H1 (cell line): ENCODE measurements around the gene L3MBTL4. TPM values are rescaled to one million over a fixed set of nuclear protein-coding genes. Genes with fewer than 3 reads are reported as not detected.

Experiments used
- CTCF ChIA-PET: fragments of 300-600 bp; sonication (Branson Sonifier 250); formaldehyde crosslinking; loops from one replicate; lab custom pipeline; 2021; ENCODE audit not compliant: partially characterized antibody; lab: Charles Lee
- POLR2A ChIA-PET: fragments of 300-600 bp; sonication (Branson Sonifier 250); formaldehyde crosslinking; loops from one replicate; lab custom pipeline; 2021; ENCODE audit warnings: inconsistent platforms; ENCODE audit not compliant: partially characterized antibody; lab: Charles Lee
- DNase-seq, 2 experiments: peaks; one replicate each; pipeline versions ENCODE4 v3.0.0 to v3.0.0-alpha.2; 2010 to 2022; ENCODE audit warnings: low spot score in 2 of 2, low read depth in 1 of 2, mixed read lengths in 1 of 2
- FAIRE-seq: peaks from 2 replicates; lab custom pipeline; 2011; peaks lifted over from hg19 to GRCh38; lab: Jason Lieb, UNC
- H2AFZ ChIP-seq: 2 replicates; pipeline ENCODE4 v1.8.1; 2012; ENCODE audit warnings: low read length, inconsistent platforms
- H2AK5ac ChIP-seq: 2 replicates; pipeline ENCODE4 v1.6.1; 2013; ENCODE audit warnings: low read depth, low read length
- H2BK120ac ChIP-seq: replicated peaks from 2 replicates; pipeline ENCODE3; 2013; ENCODE audit warnings: low read depth, low read length, inconsistent platforms
- H2BK12ac ChIP-seq: 2 replicates; pipeline ENCODE4 v1.6.1; 2013; ENCODE audit warnings: low read depth, low read length
- H2BK15ac ChIP-seq: 2 replicates; pipeline ENCODE4 v1.6.1; 2013; ENCODE audit warnings: low read length
- H2BK20ac ChIP-seq: 2 replicates; pipeline ENCODE4 v1.6.1; 2013; ENCODE audit warnings: low read length
- H2BK5ac ChIP-seq: 2 replicates; pipeline ENCODE4 v1.6.1; 2013; ENCODE audit warnings: low read depth, low read length
- H3K14ac ChIP-seq: 2 replicates; pipeline ENCODE4 v1.6.1; 2013; ENCODE audit warnings: inconsistent platforms; ENCODE audit not compliant: insufficient read length
- H3K18ac ChIP-seq: 2 replicates; pipeline ENCODE4 v1.6.1; 2013; ENCODE audit warnings: low read length; ENCODE audit errors: extremely low read depth
- H3K23ac ChIP-seq: 2 replicates; pipeline ENCODE4 v1.6.1; 2013; ENCODE audit warnings: inconsistent platforms; ENCODE audit not compliant: insufficient read length
- H3K23me2 ChIP-seq: 2 replicates; pipeline ENCODE4 v1.6.1; 2013; ENCODE audit warnings: low read depth, low read length
- H3K27ac ChIP-seq: 2 replicates; pipeline ENCODE4 v1.6.1; 2011; ENCODE audit warnings: low read depth, low read length, inconsistent platforms
- H3K27me3 ChIP-seq, 4 experiments: replicated peaks in 1 of 4; 1 replicate in 1 of 4; 2 replicates in 3 of 4; pipeline versions ENCODE4 v1.6.1 to v1.8.1; 2011 to 2013; ENCODE audit warnings: low read length in 3 of 4, mild to moderate bottlenecking in 3 of 4, inconsistent platforms in 2 of 4, mixed read lengths in 2 of 4, moderate library complexity in 1 of 4; ENCODE audit not compliant: control insufficient read depth in 3 of 4, insufficient read depth in 3 of 4; ENCODE audit errors: extremely low read depth in 1 of 4
- H3K36me3 ChIP-seq, 4 experiments: 2 replicates each; pipeline versions ENCODE4 v1.6.1 to v1.8.1; 2011 to 2013; ENCODE audit warnings: mild to moderate bottlenecking in 4 of 4, low read length in 3 of 4, moderate library complexity in 2 of 4, control low read depth in 1 of 4, inconsistent platforms in 1 of 4; ENCODE audit not compliant: insufficient read depth in 4 of 4, control insufficient read depth in 2 of 4
- H3K4ac ChIP-seq: replicated peaks from 2 replicates; pipeline ENCODE3; 2013; ENCODE audit warnings: low read length, low read depth, mixed read lengths, inconsistent platforms; ENCODE audit not compliant: insufficient read length
- H3K4me1 ChIP-seq, 4 experiments: replicated peaks in 1 of 4; 1 replicate in 1 of 4; 2 replicates in 3 of 4; pipeline versions ENCODE4 v1.6.1 to v1.8.1; 2011 to 2013; ENCODE audit warnings: low read length in 3 of 4, inconsistent platforms in 2 of 4, mixed read lengths in 1 of 4; ENCODE audit not compliant: insufficient read depth in 4 of 4, control insufficient read depth in 3 of 4
- H3K4me2 ChIP-seq, 2 experiments: 2 replicates each; pipeline versions ENCODE4 v1.6.1 to v1.8.1; 2011 to 2013; ENCODE audit warnings: low read depth in 2 of 2, low read length in 2 of 2, control low read depth in 1 of 2, inconsistent platforms in 1 of 2, mild to moderate bottlenecking in 1 of 2; ENCODE audit not compliant: insufficient read depth in 1 of 2
- H3K4me3 ChIP-seq, 4 experiments: fragments of 200-600, 300-600 bp in 1 of 4; sonication (generic), shearing (Covaris generic), sonication (Bioruptor Twin) in 1 of 4; 2 replicates each; pipeline versions ENCODE4 v1.5.1 to v1.8.1; 2011 to 2016; ENCODE audit warnings: low read length in 4 of 4, low read depth in 3 of 4, control low read depth in 2 of 4, inconsistent platforms in 2 of 4, mild to moderate bottlenecking in 2 of 4, mixed read lengths in 1 of 4, moderate library complexity in 1 of 4; ENCODE audit not compliant: insufficient read depth in 2 of 4; ENCODE audit errors: extremely low read depth in 1 of 4
- H3K56ac ChIP-seq: replicated peaks from 2 replicates; pipeline ENCODE3; 2013; ENCODE audit warnings: low read depth, mild to moderate bottlenecking, mixed read lengths, low read length, inconsistent platforms; ENCODE audit not compliant: insufficient read length
- H3K79me1 ChIP-seq: 2 replicates; pipeline ENCODE4 v1.6.1; 2013; ENCODE audit warnings: low read depth, low read length, control low read depth
- H3K79me2 ChIP-seq, 2 experiments: 2 replicates each; pipeline versions ENCODE4 v1.6.1 to v1.8.1; 2012 to 2013; ENCODE audit warnings: low read length in 2 of 2, mild to moderate bottlenecking in 2 of 2, inconsistent platforms in 1 of 2; ENCODE audit not compliant: insufficient read depth in 2 of 2, control insufficient read depth in 1 of 2
- H3K9ac ChIP-seq, 4 experiments: replicated peaks in 1 of 4; 1 replicate in 1 of 4; 2 replicates in 3 of 4; pipeline versions ENCODE4 v1.6.1 to v1.8.1; 2011 to 2013; ENCODE audit warnings: low read depth in 3 of 4, low read length in 3 of 4, control low read depth in 2 of 4, mild to moderate bottlenecking in 2 of 4, moderate library complexity in 2 of 4, inconsistent platforms in 1 of 4; ENCODE audit errors: extremely low read depth in 1 of 4
- H3K9me3 ChIP-seq, 2 experiments: 2 replicates each; pipeline versions ENCODE4 v1.6.1 to v1.8.1; 2012 to 2013; ENCODE audit warnings: mild to moderate bottlenecking in 2 of 2, moderate library complexity in 2 of 2, control low read depth in 1 of 2, inconsistent platforms in 1 of 2, low read depth in 1 of 2, low read length in 1 of 2, mixed read lengths in 1 of 2; ENCODE audit not compliant: insufficient read depth in 2 of 2
- H4K20me1 ChIP-seq, 2 experiments: replicated peaks in 1 of 2; 2 replicates each; pipeline versions ENCODE3 to v1.8.1; 2011 to 2013; ENCODE audit warnings: inconsistent platforms in 2 of 2, low read length in 2 of 2, mild to moderate bottlenecking in 1 of 2; ENCODE audit not compliant: insufficient read depth in 2 of 2, control insufficient read depth in 1 of 2
- H4K5ac ChIP-seq: 2 replicates; pipeline ENCODE4 v1.6.1; 2013; ENCODE audit warnings: low read length, low read depth, mixed read lengths, inconsistent platforms; ENCODE audit not compliant: insufficient read length
- H4K8ac ChIP-seq: 2 replicates; pipeline ENCODE4 v1.8.0; 2013; ENCODE audit warnings: mild to moderate bottlenecking, moderate library complexity, low read length, inconsistent platforms; ENCODE audit not compliant: insufficient read depth; ENCODE audit errors: extremely low read depth
- H4K91ac ChIP-seq: replicated peaks from 2 replicates; pipeline ENCODE3; 2013; ENCODE audit warnings: low read length, mixed read lengths, inconsistent platforms; ENCODE audit not compliant: insufficient read length
- CBX5 ChIP-seq: fragments of 300-800, 300-1000 bp; sonication (generic); IDR thresholded peaks from 2 replicates; pipeline ENCODE4 v1.7.1; 2016; ENCODE audit warnings: antibody characterized with exemption, low read length, low read depth
- CHD2 ChIP-seq: IDR thresholded peaks from 2 replicates; pipeline ENCODE4 v1.6.1; 2012; ENCODE audit warnings: low read length, improper control_type of control experiment
- CTBP2 ChIP-seq: IDR thresholded peaks from 2 replicates; pipeline ENCODE4 v1.7.0; 2011; ENCODE audit warnings: borderline replicate concordance, mild to moderate bottlenecking, moderate library complexity, mixed read lengths, low read length; ENCODE audit not compliant: insufficient read depth, insufficient read length
- EP300 ChIP-seq, 2 experiments: IDR thresholded peaks; 1 replicate in 1 of 2; 2 replicates in 1 of 2; pipeline ENCODE4 v1.6.1; 2011 to 2012; ENCODE audit warnings: low read depth in 2 of 2, low read length in 2 of 2, mild to moderate bottlenecking in 2 of 2, borderline replicate concordance in 1 of 2, inconsistent platforms in 1 of 2, moderate library complexity in 1 of 2
- HDAC2 ChIP-seq, 2 experiments: fragments of 300-600 bp in 1 of 2; sonication (generic) in 1 of 2; IDR thresholded peaks; 2 replicates each; pipeline ENCODE4 v1.6.1; 2011 to 2012; ENCODE audit warnings: low read depth in 2 of 2, low read length in 2 of 2, mild to moderate bottlenecking in 2 of 2, moderate library complexity in 2 of 2, borderline replicate concordance in 1 of 2, inconsistent platforms in 1 of 2
- KDM4A ChIP-seq: IDR thresholded peaks from one replicate; pipeline ENCODE4 v1.7.1; 2012; ENCODE audit warnings: low read depth, mild to moderate bottlenecking, moderate library complexity, low read length, inconsistent platforms; ENCODE audit not compliant: severe bottlenecking
- NANOG ChIP-seq: IDR thresholded peaks from 2 replicates; pipeline ENCODE4 v1.6.1; 2011; ENCODE audit warnings: low read length, low read depth, mild to moderate bottlenecking, inconsistent platforms; ENCODE audit not compliant: insufficient read depth, poor library complexity, severe bottlenecking
- RXRA ChIP-seq: IDR thresholded peaks from 2 replicates; pipeline ENCODE4 v1.6.1; 2011; ENCODE audit warnings: low read depth, mild to moderate bottlenecking, low read length, moderate library complexity; ENCODE audit not compliant: insufficient read depth
- SIX5 ChIP-seq: IDR thresholded peaks from 2 replicates; pipeline ENCODE4 v1.6.1; 2011; ENCODE audit warnings: mild to moderate bottlenecking, low read depth, low read length
- SP2 ChIP-seq: IDR thresholded peaks from 2 replicates; pipeline ENCODE4 v1.6.1; 2012; ENCODE audit warnings: mild to moderate bottlenecking, low read length, inconsistent platforms
- SP4 ChIP-seq: IDR thresholded peaks from 2 replicates; pipeline ENCODE4 v1.6.1; 2012; ENCODE audit warnings: low read length, inconsistent platforms
- SRF ChIP-seq: IDR thresholded peaks from 2 replicates; pipeline ENCODE4 v1.6.1; 2011; ENCODE audit warnings: mild to moderate bottlenecking, low read depth, low read length, moderate library complexity
- SUZ12 ChIP-seq: fragments of 200-600 bp; sonication (generic); IDR thresholded peaks from 2 replicates; pipeline ENCODE4 v1.6.1; 2012; ENCODE audit warnings: mild to moderate bottlenecking, inconsistent platforms, low read length, moderate library complexity, mixed read lengths
- YY1 ChIP-seq: IDR thresholded peaks from 2 replicates; pipeline ENCODE4 v1.6.1; 2011; ENCODE audit warnings: low read depth, mild to moderate bottlenecking, low read length
- ZNF274 ChIP-seq: IDR thresholded peaks from 2 replicates; pipeline ENCODE4 v1.7.0; 2012; ENCODE audit warnings: low read length, borderline replicate concordance; ENCODE audit errors: extremely low read depth
- polyA plus RNA-seq, 7 experiments: library from polyadenylated mRNA; depleted of rRNA in 3 of 7; stranded (reverse) in 5 of 7; unstranded in 2 of 7; fragments of >200 nt in 5 of 7; fragments of 200-250 nt in 2 of 7; gene quantifications; 1 replicate in 5 of 7; 2 replicates in 1 of 7; 4 replicates in 1 of 7; pipeline versions ENCODE4 v1.2.1 to v1.2.3, GENCODE V29; 2011 to 2013; ENCODE audit warnings: missing spikeins in 2 of 7, mixed read lengths in 2 of 7
- total RNA-seq: library from RNA; stranded (reverse); fragmentation: NEBNext Ultra II Directional; extraction: Animal tissue kit (Norgen Biotek cat#: 25700); gene quantifications from 2 replicates; pipeline ENCODE4 v1.2.1, GENCODE V29; 2021

L3MBTL4 gene
- total and polyA plus RNA-seq, 2 of the 8 experiments (the other 6 are each of a cell fraction or from before 2014, with no cell fraction given), result 1.0 to 2.1 TPM

- Histone ChIP-seq H4K8ac (no peak overlapping the region), H3K14ac (no peak overlapping the region), H3K56ac (no peak overlapping the region), H3K4me3 (no peak overlapping the region), H3K4me2 (no peak overlapping the region), H3K27ac (no peak overlapping the region), H2BK20ac (no peak overlapping the region), H2BK5ac (no peak overlapping the region), H2BK15ac (no peak overlapping the region), H3K79me1 (no peaks in the 10 kb centered on the region), H3K4me1 (peaks cover 0 to 4% (median 0%) of the 10 kb centered on the region in 4 experiments; a peak in 1 of 7 replicates), H3K36me3 (no peaks in the 10 kb centered on the region), H3K27me3 (no peaks in the 10 kb centered on the region), H3K23ac (no peak overlapping the region), H3K23me2 (no peaks in the 10 kb centered on the region), H2BK12ac (no peak overlapping the region), H3K9ac (no peak overlapping the region), H2AK5ac (no peak overlapping the region), H3K18ac (no peak overlapping the region), H3K79me2 (no peaks in the 10 kb centered on the region), H3K9me3 (no peaks in the 10 kb centered on the region), H4K20me1 (no peaks in the 10 kb centered on the region), H4K5ac (no peak overlapping the region), H3K4ac (no peak overlapping the region), H2BK120ac (no peak overlapping the region), H2AFZ (0 out of 2 replicates have a peak overlapping the region, but pooled peaks have one; percentile 58), H4K91ac (no peak overlapping the region)
- ChIA-PET POLR2A (no interaction called here), CTCF (interaction anchor here (0.5 to 0.6 kb wide), 3 partner anchors 57 to 484 kb away, joined by 3 read pairs; no protein-coding TSS in a partner anchor)
- no peak for FAIRE-seq
- no peak for DNase-seq
- TF ChIP-seq RXRA (no peak), YY1 (no peak), SUZ12 (no peak), EP300 (IDR thresholded peaks at IDR 0.05; ENCODE audit: borderline replicate concordance in 1 of 2, low read depth in 2 of 2, low read length in 2 of 2) (no peak), CBX5 (no peak), HDAC2 (IDR thresholded peaks at IDR 0.05; ENCODE audit: borderline replicate concordance in 1 of 2, low read depth in 2 of 2, low read length in 2 of 2) (no peak), ZNF274 (no peak), KDM4A (no peak), CTBP2 (no peak), CHD2 (no peak), SIX5 (no peak), SRF (no peak), SP4 (no peak), NANOG (no peak), SP2 (no peak)
These were observed 37.5 kb upstream of the L3MBTL4 start for GRCh38 chr18:6452194-6452593.
